Activated CD4-positive, alpha-beta T cell treated with anti-CD3 and anti-CD28 coated beads for 36 hours (primary cell): ENCODE results near the gene RSAD1. TPM values are rescaled to one million over a fixed set of nuclear protein-coding genes. Genes with fewer than 3 reads are reported as not detected.

Experiments used
- ATAC-seq: fragments of 200-7000 bp; cut with Tn5 transposase; one replicate; pipeline ENCODE4 v1.10.0; 2021; ENCODE audit warnings: mild to moderate bottlenecking, moderate library complexity
- CTCF ChIA-PET: fragments of 350-600 bp; sonication (Branson Sonifier 250); formaldehyde crosslinking; loops from one replicate; lab custom pipeline; 2021; ENCODE audit warnings: antibody characterized with exemption; lab: Charles Lee
- POLR2A ChIA-PET: fragments of 350-600 bp; sonication (Branson Sonifier 250); formaldehyde crosslinking; loops from one replicate; lab custom pipeline; 2021; ENCODE audit warnings: antibody characterized with exemption, inconsistent platforms; lab: Charles Lee
- DNase-seq: peaks from one replicate; pipeline ENCODE4 v3.0.0-alpha.2; 2020
- H3K27ac Mint-ChIP-seq: one replicate; pipeline ENCODE4 v1.8.0; 2021; ENCODE audit warnings: mixed read lengths
- H3K27me3 Mint-ChIP-seq: one replicate; pipeline ENCODE4 v1.8.0; 2021; ENCODE audit warnings: mixed read lengths
- H3K36me3 Mint-ChIP-seq: one replicate; pipeline ENCODE4 v1.8.0; 2021; ENCODE audit warnings: low read depth, mixed read lengths
- H3K4me1 Mint-ChIP-seq: one replicate; pipeline ENCODE4 v1.8.0; 2021; ENCODE audit warnings: mixed read lengths
- H3K4me3 Mint-ChIP-seq: one replicate; pipeline ENCODE4 v1.8.0; 2021; ENCODE audit warnings: mild to moderate bottlenecking, moderate library complexity, mixed read lengths
- H3K9me3 Mint-ChIP-seq: one replicate; pipeline ENCODE4 v1.8.0; 2021; ENCODE audit warnings: low read depth, mixed read lengths
- intact Hi-C, 2 experiments: fragments of 100-400 bp; cut with DNase I in 1 of 2; cut with micrococcal nuclease in 1 of 2; formaldehyde crosslinking; loops; one replicate each; pipeline versions ENCODE4 v1.14.2 to v1.15.1; 2022 to 2024; cut with DNase I, micrococcal nuclease
- total RNA-seq, 2 experiments: library from RNA; stranded (reverse); gene quantifications; one replicate each; pipeline ENCODE4 v1.2.3, GENCODE V29; 2021

The RSAD1 gene
- total RNA-seq, 2 experiments from 2014 or later = 21.5 to 29.0 TPM

- intact Hi-C loops = loop anchor here (1.0 to 2.0 kb wide), 2 partner anchors 30 to 198 kb away; partner anchors contain the start of genes ANKRD40 (in 1 of the 2) and RSAD1 (in 1 of the 2)
- peak overlapping the region; percentile 72 for H3K4me3 Mint-ChIP-seq
- no peaks in the 10 kb centered on the region for H3K9me3 Mint-ChIP-seq
- peaks cover 31% of the 10 kb centered on the region for H3K4me1 Mint-ChIP-seq
- no peaks in the 10 kb centered on the region for H3K36me3 Mint-ChIP-seq
- H3K27me3 Mint-ChIP-seq = peaks cover 4% of the 10 kb centered on the region
- POLR2A ChIA-PET = interaction anchor here (0.6 kb wide), 1 partner anchor 14 kb away, joined by 4 read pairs; no protein-coding TSS in a partner anchor
- DNase-seq = no peak
- peak overlapping the region; percentile 43 for H3K27ac Mint-ChIP-seq
- no peak for ATAC-seq
- CTCF ChIA-PET = no interaction called here
Observed at GRCh38 chr17:50508573-50509460, 30.2 kb downstream of the RSAD1 start.

DNA sequence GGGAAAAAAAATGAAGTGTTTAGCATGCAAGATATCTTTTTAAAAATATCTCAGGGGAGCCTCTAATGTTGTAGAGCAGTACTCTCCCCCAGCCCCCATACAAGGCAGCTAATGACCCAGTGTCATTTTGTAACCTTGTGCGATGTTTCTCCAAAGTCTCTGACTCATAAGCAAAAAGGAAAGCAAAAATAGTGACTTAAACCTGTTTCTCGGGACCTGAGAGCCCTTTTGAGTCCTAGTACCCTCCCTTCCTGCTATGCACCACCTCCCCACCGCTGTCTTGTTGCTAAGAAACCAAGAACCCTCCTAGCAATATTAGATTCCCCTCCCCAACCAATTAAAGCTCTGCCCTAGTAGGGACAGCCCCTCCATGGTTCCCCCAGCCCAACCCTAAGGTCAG lies 32.4 kb downstream of the RSAD1 start:
- Mint-ChIP-seq H3K27ac (peak overlapping the region; percentile 61), H3K36me3 (no peaks in the 10 kb centered on the region), H3K4me1 (peaks cover 29% of the 10 kb centered on the region), H3K4me3 (no peak overlapping the region), H3K27me3 (peaks cover 2% of the 10 kb centered on the region), H3K9me3 (no peaks in the 10 kb centered on the region)
- ChIA-PET POLR2A (interaction anchor here (0.6 kb wide), 1 partner anchor 530 kb away, joined by 3 read pairs; no protein-coding TSS in a partner anchor), CTCF (interaction anchor here (0.6 to 1.6 kb wide), 5 partner anchors 10 to 36 kb away, joined by 3 to 8 read pairs (median 6); partner anchors contain the start of gene RSAD1)
- peak; percentile 74 for DNase-seq
- intact Hi-C loops = loop anchor here in 1 of 2 experiments (1.0 kb wide), 5 partner anchors 31 to 355 kb away; partner anchors contain the start of genes CACNA1G, EME1, MRPL27 and RSAD1
- peak; percentile 94 for ATAC-seq

- no peak for ATAC-seq
- H3K36me3 Mint-ChIP-seq = no peaks in the 10 kb centered on the region
- ChIA-PET POLR2A (no interaction called here), CTCF (interaction anchor here (1.0 kb wide), 1 partner anchor 33 kb away, joined by 3 read pairs; no protein-coding TSS in a partner anchor)
- peaks cover 2% of the 10 kb centered on the region for H3K27me3 Mint-ChIP-seq
- DNase-seq = no peak
- intact Hi-C loops = no loop called here
- peaks cover 30% of the 10 kb centered on the region for H3K4me1 Mint-ChIP-seq
- no peak overlapping the region for H3K4me3 Mint-ChIP-seq
- H3K27ac Mint-ChIP-seq = no peak overlapping the region
- H3K9me3 Mint-ChIP-seq = no peaks in the 10 kb centered on the region
Observed at GRCh38 chr17:50513495-50513894, 34.8 kb downstream of the RSAD1 start.

DNA sequence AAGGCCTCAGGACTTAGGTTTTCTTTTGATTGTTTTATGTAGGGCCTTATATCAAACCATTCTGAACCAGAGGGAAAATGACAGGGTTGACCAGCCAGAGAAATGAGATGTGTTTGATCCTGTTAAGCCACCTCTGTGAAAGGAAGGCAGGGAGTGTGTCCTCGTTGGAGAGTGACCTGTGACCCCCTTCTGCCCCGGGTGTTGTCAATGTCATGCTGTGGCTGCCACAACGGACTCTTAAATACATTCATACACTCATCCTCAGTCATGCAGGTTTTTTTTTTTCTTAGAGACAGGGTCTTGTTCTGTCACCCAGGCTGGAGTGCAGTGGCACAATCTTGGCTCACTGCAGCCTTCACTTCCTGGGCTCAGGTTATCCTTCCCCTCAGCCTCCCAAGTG lies 35.7 kb downstream of the RSAD1 start:
- Mint-ChIP-seq H3K4me3 (no peak overlapping the region), H3K27me3 (peaks cover 2% of the 10 kb centered on the region), H3K36me3 (no peaks in the 10 kb centered on the region), H3K4me1 (peaks cover 25% of the 10 kb centered on the region), H3K9me3 (no peaks in the 10 kb centered on the region), H3K27ac (no peak overlapping the region)
- CTCF ChIA-PET = interaction anchor here (0.6 to 1.0 kb wide), 2 partner anchors 14 to 442 kb away, joined by 3 read pairs; no protein-coding TSS in a partner anchor
- no peak for DNase-seq
- intact Hi-C loops = no loop called here
- POLR2A ChIA-PET = no interaction called here
- ATAC-seq = no peak

DNA sequence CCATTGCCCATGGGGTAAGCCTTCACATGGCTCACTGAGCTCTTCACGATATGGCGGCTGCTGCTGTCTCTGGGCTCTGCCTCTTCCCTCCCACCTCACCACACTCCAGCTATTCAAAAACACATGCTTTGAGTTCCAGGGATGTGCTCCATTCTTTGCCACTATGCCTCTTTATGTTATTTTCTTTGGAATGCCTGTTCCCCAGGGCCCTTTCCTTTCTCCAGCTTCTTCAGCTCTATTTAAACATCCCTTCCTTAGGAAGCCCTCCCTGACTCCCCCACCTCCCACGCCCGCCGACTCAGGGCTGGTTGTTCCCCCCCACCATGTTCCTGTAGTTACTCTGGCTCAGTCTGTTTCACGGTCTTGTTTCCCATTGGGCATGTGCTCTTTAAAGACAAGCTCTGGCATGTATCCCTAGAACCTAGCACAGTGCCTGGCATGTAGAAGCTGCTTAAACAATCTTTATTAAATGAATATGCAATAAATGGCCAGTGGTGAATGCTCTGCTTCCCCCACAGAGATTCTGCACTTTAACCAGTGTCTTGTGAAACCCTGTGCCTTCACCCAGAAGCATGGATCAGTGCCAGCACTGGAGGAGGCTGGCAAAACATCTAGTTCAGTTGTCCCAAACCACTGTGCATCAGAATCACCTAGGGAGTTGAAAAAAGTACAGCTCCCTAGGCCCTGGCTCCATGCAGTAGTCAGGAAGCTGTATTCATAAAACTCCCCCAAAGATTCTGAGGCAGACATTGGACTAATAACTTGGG lies 36.5 kb downstream of the RSAD1 start:
- CTCF ChIA-PET = interaction anchor here (0.6 to 1.0 kb wide), 4 partner anchors 10 to 1240 kb away, joined by 3 to 4 read pairs (median 3); no protein-coding TSS in a partner anchor
- no peaks in the 10 kb centered on the region for H3K9me3 Mint-ChIP-seq
- H3K27ac Mint-ChIP-seq = no peak overlapping the region
- H3K4me3 Mint-ChIP-seq = no peak overlapping the region
- ATAC-seq (no peak), DNase-seq (no peak)
- H3K4me1 Mint-ChIP-seq = peaks cover 25% of the 10 kb centered on the region
- POLR2A ChIA-PET = no interaction called here
- no peaks in the 10 kb centered on the region for H3K36me3 Mint-ChIP-seq
- H3K27me3 Mint-ChIP-seq = peaks cover 2% of the 10 kb centered on the region
- intact Hi-C loops = no loop called here

DNA sequence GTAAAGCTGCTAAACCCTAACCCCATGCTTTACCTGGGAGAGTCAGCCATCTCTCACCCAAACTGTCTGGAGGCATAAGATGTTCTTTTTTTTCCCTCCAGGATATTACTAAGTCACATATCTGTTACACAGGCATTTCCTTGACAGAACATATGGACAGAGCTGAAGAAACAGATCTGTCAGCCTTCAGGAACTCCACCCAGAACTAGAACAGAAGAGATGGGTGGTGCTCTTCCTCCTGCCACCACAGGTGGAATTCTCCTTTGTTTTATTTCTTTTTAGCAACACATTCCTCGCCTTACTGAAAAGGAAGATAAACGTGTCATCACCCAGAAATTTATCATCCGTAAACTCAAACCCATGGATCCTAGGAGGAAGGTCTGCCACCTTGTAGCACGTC lies 38.4 kb downstream of the RSAD1 start:
- ChIA-PET CTCF (interaction anchor here (0.6 to 1.1 kb wide), 5 partner anchors 13 to 430 kb away, joined by 3 to 4 read pairs (median 3); no protein-coding TSS in a partner anchor), POLR2A (no interaction called here)
- intact Hi-C loops = no loop called here
- Mint-ChIP-seq H3K27ac (no peak overlapping the region), H3K4me3 (no peak overlapping the region), H3K4me1 (peaks cover 9% of the 10 kb centered on the region), H3K27me3 (peaks cover 2% of the 10 kb centered on the region), H3K36me3 (no peaks in the 10 kb centered on the region), H3K9me3 (no peaks in the 10 kb centered on the region)
- no peak for DNase-seq
- ATAC-seq = no peak

- no peaks in the 10 kb centered on the region for H3K36me3 Mint-ChIP-seq
- intact Hi-C loops = no loop called here
- no peak overlapping the region for H3K27ac Mint-ChIP-seq
- no peak overlapping the region for H3K4me3 Mint-ChIP-seq
- ChIA-PET CTCF (interaction anchor here (0.6 to 1.7 kb wide), 3 partner anchors 12 to 431 kb away, joined by 3 to 5 read pairs (median 4); no protein-coding TSS in a partner anchor), POLR2A (no interaction called here)
- DNase-seq (no peak), ATAC-seq (no peak)
- H3K9me3 Mint-ChIP-seq = no peaks in the 10 kb centered on the region
- H3K4me1 Mint-ChIP-seq = peaks cover 5% of the 10 kb centered on the region
- no peaks in the 10 kb centered on the region for H3K27me3 Mint-ChIP-seq
Observed at GRCh38 chr17:50517504-50518383, 39.1 kb downstream of the RSAD1 start.

- H3K9me3 Mint-ChIP-seq = no peaks in the 10 kb centered on the region
- no peak overlapping the region for H3K4me3 Mint-ChIP-seq
- H3K4me1 Mint-ChIP-seq = peaks cover 5% of the 10 kb centered on the region
- no peaks in the 10 kb centered on the region for H3K36me3 Mint-ChIP-seq
- ATAC-seq = no peak
- POLR2A ChIA-PET = no interaction called here
- no peaks in the 10 kb centered on the region for H3K27me3 Mint-ChIP-seq
- CTCF ChIA-PET = interaction anchor here (0.7 to 1.7 kb wide), 3 partner anchors 12 to 398 kb away, joined by 3 to 5 read pairs (median 4); no protein-coding TSS in a partner anchor
- no peak overlapping the region for H3K27ac Mint-ChIP-seq
- intact Hi-C loops = no loop called here
- no peak for DNase-seq
Observed at GRCh38 chr17:50518384-50519023, 39.8 kb downstream of the RSAD1 start.

DNA sequence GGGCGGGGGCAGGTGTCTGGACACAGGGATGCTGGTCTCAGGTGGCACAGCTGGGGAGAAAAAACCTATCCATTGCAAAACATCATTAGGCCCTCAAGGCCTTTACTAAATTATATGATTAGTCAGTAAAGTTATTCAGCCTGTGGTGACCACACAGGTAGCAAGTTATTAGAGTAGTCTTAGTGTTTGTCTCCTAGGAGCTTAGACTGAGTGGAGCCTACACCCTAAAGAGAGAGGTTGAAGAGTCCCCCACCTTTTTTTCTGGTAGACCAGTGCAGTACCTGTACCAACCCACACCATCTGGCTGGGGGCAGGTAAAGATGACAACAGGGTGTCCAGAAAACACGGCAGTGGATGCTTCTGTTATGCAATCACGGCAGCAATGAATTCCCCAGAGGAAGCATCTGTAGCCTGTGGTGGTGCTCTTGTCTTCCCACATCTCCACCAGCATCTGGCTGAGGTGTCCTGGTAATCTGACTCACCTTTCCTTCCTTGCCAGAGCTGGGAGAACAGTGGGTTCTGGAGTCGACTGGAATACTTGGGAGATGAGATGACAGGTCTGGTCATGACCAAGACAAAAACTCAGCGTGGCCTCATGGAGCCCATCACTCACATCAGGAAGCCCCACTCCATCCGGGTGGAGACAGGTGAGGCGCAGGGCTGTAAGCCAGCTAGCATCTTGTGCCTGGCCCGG lies 40.6 kb downstream of the RSAD1 start:
- POLR2A ChIA-PET = interaction anchor here (0.6 kb wide), 1 partner anchor 128 kb away, joined by 3 read pairs; no protein-coding TSS in a partner anchor
- Mint-ChIP-seq H3K27me3 (no peaks in the 10 kb centered on the region), H3K36me3 (no peaks in the 10 kb centered on the region), H3K9me3 (no peaks in the 10 kb centered on the region), H3K27ac (no peak overlapping the region), H3K4me3 (no peak overlapping the region), H3K4me1 (peaks cover 5% of the 10 kb centered on the region)
- CTCF ChIA-PET = interaction anchor here (0.6 to 1.2 kb wide), 6 partner anchors 26 to 399 kb away, joined by 3 to 4 read pairs (median 3); no protein-coding TSS in a partner anchor
- no peak for ATAC-seq
- no peak for DNase-seq
- intact Hi-C loops = no loop called here
